NK-92 (cell line): Measurements from ENCODE around the gene RPL14.
A peak's percentile ranks its signal among the peaks of the same experiment; 100 is the strongest.
"Not testable (repeated sequence)": the region's sequence is repeated elsewhere in the genome, so short reads cannot be mapped to it uniquely, and the experiment has no call there.

Experiments
- DNase-seq: peaks from one replicate; lab custom pipeline; 2025; ENCODE audit not compliant: unreplicated experiment; lab: John Stamatoyannopoulos, UW

Gene RPL14

GRCh38 chr3:40456940-40457823, at the start of gene RPL14:
Gene RPL14, plus strand, starts transcription at chr3:40457339. Its CDS starts 133 bp downstream, at chr3:40457472.
- DNase-seq, result peak; percentile 54

GRCh38 chr3:40407611-40408010, 49.5 kb upstream of the RPL14 start:
- no peak for DNase-seq

- DNase-seq, result no peak
These were observed 42.9 kb upstream of the RPL14 start for GRCh38 chr3:40414270-40414669.

- DNase-seq, result no peak
These were observed 39.1 kb upstream of the RPL14 start for GRCh38 chr3:40417845-40418543.

- DNase-seq, result no peak
These were observed 34.3 kb upstream of the RPL14 start for GRCh38 chr3:40422861-40423260.

- DNase-seq, result no peak
These were observed 30.0 kb upstream of the RPL14 start for GRCh38 chr3:40427045-40427669.

- no peak for DNase-seq
These were observed 24.3 kb upstream of the RPL14 start for GRCh38 chr3:40432793-40433192.

- DNase-seq, result no peak
These were observed 19.2 kb upstream of the RPL14 start for GRCh38 chr3:40437889-40438288.

GRCh38 chr3:40445062-40445461, 12.1 kb upstream of the RPL14 start:
- DNase-seq, result no peak

- no peak for DNase-seq
These were observed 11.3 kb upstream of the RPL14 start for GRCh38 chr3:40445880-40446279.

- DNase-seq, result no peak
These were observed 6.7 kb upstream of the RPL14 start for GRCh38 chr3:40450438-40450837.

- DNase-seq, result no peak
These were observed 5.6 kb upstream of the RPL14 start for GRCh38 chr3:40451551-40451950.

GRCh38 chr3:40452057-40452456, 5.1 kb upstream of the RPL14 start:
- DNase-seq, result no peak

- DNase-seq, result no peak
These were observed 4.6 kb upstream of the RPL14 start for GRCh38 chr3:40452562-40452875.

GRCh38 chr3:40452876-40453730, 4.0 kb upstream of the RPL14 start:
- DNase-seq, result peak; percentile 86

- no peak for DNase-seq
These were observed 3.2 kb upstream of the RPL14 start for GRCh38 chr3:40453933-40454332.

- DNase-seq, result no peak
These were observed 1.8 kb upstream of the RPL14 start for GRCh38 chr3:40455328-40455727.

- DNase-seq, result no peak
These were observed 730 bp upstream of the RPL14 start for GRCh38 chr3:40456279-40456939.

GRCh38 chr3:40458473-40458872, 1.3 kb downstream of the RPL14 start:
- no peak for DNase-seq

GRCh38 chr3:40460481-40460880, 3.3 kb downstream of the RPL14 start:
- DNase-seq, result not testable (repeated sequence)

GRCh38 chr3:40461161-40461560, 4.0 kb downstream of the RPL14 start:
- no peak for DNase-seq
